Measurements from ENCODE around the gene HYCC1.
"Not testable (repeated sequence)": the region's sequence is repeated elsewhere in the genome, so short reads cannot be mapped to it uniquely, and the experiment has no call there.

HYCC1 gene

DNA sequence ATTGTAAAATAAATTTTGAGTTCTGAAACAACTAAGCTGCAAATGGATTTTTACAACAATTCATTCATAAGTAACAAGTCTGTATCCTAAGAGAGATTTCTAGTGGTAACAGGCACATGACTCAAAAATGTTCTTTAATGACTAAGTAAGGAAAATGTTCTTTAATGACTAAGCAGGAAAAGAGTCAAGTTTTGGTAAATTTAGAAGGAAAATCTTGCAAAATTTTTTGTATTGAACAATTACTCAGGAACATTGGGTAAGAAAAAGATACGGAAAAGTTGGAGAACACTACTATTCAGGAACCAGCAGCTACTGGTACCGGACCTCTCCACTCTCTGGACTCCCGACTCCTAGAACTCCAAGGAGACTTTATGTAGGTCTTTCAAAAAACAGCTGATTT, 33.5 kb downstream of the HYCC1 start:
- in situ Hi-C loops (cut with HindIII; ENCODE audit: low pct_ligation_motif_present, low sequenced_read_pairs): no loop called here
- DNase-seq: no peak
- Histone ChIP-seq H3K36me3 (replicated peaks) (peaks cover 7% of the 10 kb centered on the region), H3K4me3 (ENCODE audit: low read depth, low read length) (no peak overlapping the region), H3K27me3 (replicated peaks) (no peaks in the 10 kb centered on the region), H3K27ac (peak overlapping the region; percentile 58)
- TF ChIP-seq, protein P1, sequence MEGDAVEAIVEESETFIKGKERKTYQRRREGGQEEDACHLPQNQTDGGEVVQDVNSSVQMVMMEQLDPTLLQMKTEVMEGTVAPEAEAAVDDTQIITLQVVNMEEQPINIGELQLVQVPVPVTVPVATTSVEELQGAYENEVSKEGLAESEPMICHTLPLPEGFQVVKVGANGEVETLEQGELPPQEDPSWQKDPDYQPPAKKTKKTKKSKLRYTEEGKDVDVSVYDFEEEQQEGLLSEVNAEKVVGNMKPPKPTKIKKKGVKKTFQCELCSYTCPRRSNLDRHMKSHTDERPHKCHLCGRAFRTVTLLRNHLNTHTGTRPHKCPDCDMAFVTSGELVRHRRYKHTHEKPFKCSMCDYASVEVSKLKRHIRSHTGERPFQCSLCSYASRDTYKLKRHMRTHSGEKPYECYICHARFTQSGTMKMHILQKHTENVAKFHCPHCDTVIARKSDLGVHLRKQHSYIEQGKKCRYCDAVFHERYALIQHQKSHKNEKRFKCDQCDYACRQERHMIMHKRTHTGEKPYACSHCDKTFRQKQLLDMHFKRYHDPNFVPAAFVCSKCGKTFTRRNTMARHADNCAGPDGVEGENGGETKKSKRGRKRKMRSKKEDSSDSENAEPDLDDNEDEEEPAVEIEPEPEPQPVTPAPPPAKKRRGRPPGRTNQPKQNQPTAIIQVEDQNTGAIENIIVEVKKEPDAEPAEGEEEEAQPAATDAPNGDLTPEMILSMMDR (IDR thresholded peaks at IDR 0.05; ENCODE audit: low read depth, low read length, missing control alignments): no peak

DNA sequence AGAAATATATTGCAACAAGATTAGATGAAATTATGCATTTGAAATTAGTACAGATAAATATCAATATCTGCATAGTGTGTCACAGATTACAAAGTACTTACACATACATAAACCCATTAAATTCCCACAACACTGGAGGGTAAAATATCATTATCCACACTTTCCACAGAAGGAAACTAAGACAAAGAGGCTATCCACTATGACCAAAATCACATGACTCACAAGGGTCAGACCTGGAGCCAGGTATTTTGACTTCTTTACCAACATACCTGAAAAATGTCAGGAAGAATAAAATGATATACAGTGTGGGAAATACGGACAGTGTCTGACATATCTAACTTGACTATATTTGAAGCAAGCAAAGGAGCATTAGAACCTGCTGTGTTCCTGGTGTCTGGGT, 34.1 kb downstream of the HYCC1 start:
- no peaks in the 10 kb centered on the region for H3K27me3 ChIP-seq (replicated peaks)
- no peak for DNase-seq
- H3K27ac ChIP-seq: peak overlapping the region; percentile 58
- no peak overlapping the region for H3K4me3 ChIP-seq (ENCODE audit: low read depth, low read length)
- H3K36me3 ChIP-seq (replicated peaks): peaks cover 7% of the 10 kb centered on the region
- in situ Hi-C loops (cut with HindIII; ENCODE audit: low pct_ligation_motif_present, low sequenced_read_pairs): no loop called here
- TF ChIP-seq, protein P1 (IDR thresholded peaks at IDR 0.05; ENCODE audit: low read depth, low read length, missing control alignments): no peak

DNA sequence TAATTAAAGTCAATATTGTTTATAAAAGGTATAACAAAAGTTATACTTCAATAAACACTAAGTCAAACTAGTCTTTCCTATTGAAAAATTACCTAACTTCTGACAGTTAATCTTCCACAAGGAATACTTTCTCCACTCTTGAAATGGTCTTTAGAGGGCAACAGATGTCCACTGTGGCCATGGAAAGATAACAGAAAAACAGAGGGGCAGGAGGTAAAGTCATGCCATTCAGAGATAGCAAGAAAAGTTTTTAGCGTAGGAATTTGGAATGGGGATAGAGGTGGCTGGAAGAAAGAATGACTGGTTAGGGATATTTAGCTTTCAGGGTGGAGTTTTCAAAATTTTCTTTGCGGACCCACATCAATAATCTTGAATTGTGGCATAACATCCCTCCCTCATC, 34.7 kb downstream of the HYCC1 start:
- Histone ChIP-seq H3K36me3 (replicated peaks) (peaks cover 7% of the 10 kb centered on the region), H3K4me3 (ENCODE audit: low read depth, low read length) (no peak overlapping the region), H3K27ac (no peak overlapping the region), H3K27me3 (replicated peaks) (no peaks in the 10 kb centered on the region)
- TF ChIP-seq, protein P1 (IDR thresholded peaks at IDR 0.05; ENCODE audit: low read depth, low read length, missing control alignments): no peak
- no peak for DNase-seq
- in situ Hi-C loops (cut with HindIII; ENCODE audit: low pct_ligation_motif_present, low sequenced_read_pairs): no loop called here

DNA sequence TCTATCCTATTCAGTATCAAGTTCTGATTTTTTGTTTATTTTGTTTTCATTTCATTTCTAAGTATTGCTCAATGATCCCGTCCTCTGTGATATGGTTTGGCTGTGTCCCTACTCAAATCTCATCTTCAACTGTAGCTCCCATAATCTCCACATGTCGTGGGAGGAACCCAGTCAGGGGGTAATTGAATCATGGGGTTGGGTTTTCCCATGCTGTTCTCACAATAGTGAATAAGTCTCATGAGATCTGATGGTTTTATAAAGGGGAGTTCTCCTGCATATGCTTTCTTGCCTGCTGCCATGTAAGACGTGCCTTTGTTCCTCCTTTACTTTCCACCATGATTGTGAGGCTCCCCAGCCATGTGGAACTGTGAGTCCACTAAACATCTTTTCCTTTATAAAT, 39.3 kb downstream of the HYCC1 start:
- in situ Hi-C loops (cut with HindIII; ENCODE audit: low pct_ligation_motif_present, low sequenced_read_pairs); H3K4me3 ChIP-seq (ENCODE audit: low read depth, low read length); DNase-seq; H3K27me3 ChIP-seq (replicated peaks); H3K27ac ChIP-seq: not testable (repeated sequence)
- H3K36me3 ChIP-seq (replicated peaks): peaks cover 11% of the 10 kb centered on the region

DNA sequence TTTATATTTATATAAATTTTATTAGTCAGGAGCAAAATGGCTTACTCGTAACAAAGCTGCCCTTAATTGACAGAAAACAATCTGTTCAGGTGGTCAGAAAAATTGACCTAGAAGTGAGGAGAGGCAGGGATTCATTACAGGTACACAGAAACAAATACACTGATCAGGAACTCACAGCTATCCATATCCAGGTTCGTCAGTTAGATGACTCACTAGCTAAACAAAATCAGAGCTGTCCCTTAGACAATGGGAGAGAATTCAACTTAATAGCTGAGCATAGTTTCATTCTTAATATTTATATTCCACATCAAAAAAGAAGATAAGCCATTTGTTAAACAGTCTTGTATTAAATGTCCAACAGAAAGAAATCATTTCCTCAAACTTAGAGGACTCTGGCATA, 41.7 kb downstream of the HYCC1 start:
- H3K36me3 ChIP-seq (replicated peaks): peaks cover 15% of the 10 kb centered on the region
- in situ Hi-C loops (cut with HindIII; ENCODE audit: low pct_ligation_motif_present, low sequenced_read_pairs): no loop called here
- H3K4me3 ChIP-seq (ENCODE audit: low read depth, low read length): no peak overlapping the region
- TF ChIP-seq, protein P1 (IDR thresholded peaks at IDR 0.05; ENCODE audit: low read depth, low read length, missing control alignments): no peak
- H3K27ac ChIP-seq: no peak overlapping the region
- H3K27me3 ChIP-seq (replicated peaks): no peaks in the 10 kb centered on the region
- no peak for DNase-seq

DNA sequence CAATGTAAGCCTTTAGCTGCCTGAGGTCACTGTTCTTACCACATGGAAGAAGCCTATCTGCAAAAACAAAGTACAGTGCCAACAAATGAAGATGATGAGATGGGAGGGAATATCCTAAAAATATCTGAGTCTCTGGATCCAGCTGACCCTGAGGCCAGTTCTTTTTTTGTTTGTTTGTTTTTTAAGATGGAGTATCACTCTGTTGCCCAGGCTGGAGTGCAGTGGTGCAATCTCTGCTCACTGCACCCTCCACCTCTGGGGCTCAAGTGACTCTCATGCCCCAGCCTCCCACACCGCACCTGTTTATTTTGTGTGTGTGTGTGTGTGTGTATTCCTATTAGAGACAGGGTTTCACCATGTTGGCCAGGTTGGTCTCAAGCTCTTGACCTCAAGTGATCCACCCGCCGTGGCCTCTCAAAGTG, 44.9 kb downstream of the HYCC1 start:
- DNase-seq: no peak
- Histone ChIP-seq H3K27ac (no peak overlapping the region), H3K36me3 (replicated peaks) (peaks cover 9% of the 10 kb centered on the region), H3K4me3 (ENCODE audit: low read depth, low read length) (no peak overlapping the region), H3K27me3 (replicated peaks) (no peaks in the 10 kb centered on the region)
- in situ Hi-C loops (cut with HindIII; ENCODE audit: low pct_ligation_motif_present, low sequenced_read_pairs): no loop called here
- TF ChIP-seq, protein P1 (IDR thresholded peaks at IDR 0.05; ENCODE audit: low read depth, low read length, missing control alignments): no peak

All from brain microvascular endothelial cell (primary cell).